ENCODE measurements around the gene CPSF4L. TPM values are rescaled to one million over a fixed set of nuclear protein-coding genes. Genes with fewer than 3 reads are reported as not detected.
A peak's percentile ranks its signal among the peaks of the same experiment; 100 is the strongest.

The CPSF4L gene
- total and polyA plus RNA-seq, 2 of the 13 experiments (the other 11 are each of a cell fraction or from before 2014, with no cell fraction given) = 0.73 to 1.6 TPM

DNA sequence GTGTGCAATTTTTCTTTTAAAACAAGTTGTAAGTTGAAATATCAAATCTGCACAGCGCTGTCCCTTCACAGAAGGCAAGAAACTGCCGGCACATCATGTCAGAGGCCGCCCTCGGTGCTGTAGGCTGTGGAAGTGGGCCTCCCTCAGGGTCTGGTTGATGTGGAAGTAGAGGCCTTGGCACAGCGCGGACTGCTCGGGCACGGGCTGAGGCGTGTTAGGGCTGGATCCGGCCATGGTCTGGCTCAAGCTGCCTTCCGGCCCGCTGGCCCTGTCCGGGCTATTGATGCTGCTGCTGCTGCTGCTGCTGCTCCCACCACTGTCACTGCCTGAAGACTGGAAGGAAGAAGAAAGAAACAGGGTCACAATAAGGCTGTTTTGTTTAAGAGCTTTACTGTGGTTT, 52.2 kb downstream of the CPSF4L start (continued):
- TF ChIP-seq JUN (CRISPR knock-in tag; IDR thresholded peaks at IDR 0.05) = no peak
- TF ChIP-seq HNF1B (CRISPR knock-in tag; IDR thresholded peaks at IDR 0.05) = no peak

DNA sequence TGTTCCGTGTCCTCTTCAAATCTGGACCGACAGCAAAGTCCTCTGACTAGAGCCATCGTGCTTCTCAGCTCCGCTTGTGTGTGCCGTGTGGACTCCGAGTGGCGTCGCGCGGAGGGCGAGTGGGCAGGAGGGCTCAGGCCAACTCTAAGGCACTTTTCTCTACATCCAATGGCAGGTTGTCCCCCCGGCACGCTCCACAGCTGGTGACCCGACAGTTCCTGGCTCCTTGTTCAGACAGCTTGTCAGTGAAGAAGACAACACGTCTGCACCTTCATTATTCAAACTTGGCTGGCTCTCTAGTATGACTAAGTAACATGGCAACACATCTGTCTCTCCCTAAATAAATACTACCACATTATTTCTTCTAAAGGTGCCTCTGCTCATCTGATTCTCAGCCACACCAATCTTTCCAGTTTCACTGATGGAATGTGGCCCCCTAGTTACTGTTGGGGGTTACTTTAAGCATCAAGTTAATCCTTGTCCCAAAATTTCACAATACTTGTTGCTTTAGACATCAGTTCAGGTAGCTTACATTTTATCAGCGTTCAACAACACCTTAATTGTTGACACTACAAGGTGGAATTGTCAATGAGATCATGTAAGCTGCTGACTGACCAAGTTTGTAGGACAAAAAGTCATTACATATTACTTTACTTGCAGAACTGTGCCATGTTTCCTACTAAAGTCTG, 53.4 kb downstream of the CPSF4L start:
- WGBS (ENCODE audit: low lambda C conversion rate) = 96% methylated on average over 16 of the region's 16 CpGs
- H3K36me3 ChIP-seq (replicated peaks in 1 of 2; ENCODE audit: control insufficient read depth in 1 of 2, insufficient read depth in 2 of 2, low read length in 2 of 2) = peaks cover 20 to 44% of the 10 kb centered on the region in 2 experiments

More for the DNA sequence above, 53.4 kb downstream of the CPSF4L start:
- Histone ChIP-seq H2AFZ (ENCODE audit: low read length) (no peak overlapping the region), H3K27me3 (ENCODE audit: control insufficient read depth in 1 of 2, insufficient read depth in 2 of 2, low read length in 2 of 2) (no peaks in the 10 kb centered on the region), H3K9ac (ENCODE audit: insufficient read depth, low read depth, low read length) (no peak overlapping the region), H4K20me1 (ENCODE audit: insufficient read depth, low read length) (no peaks in the 10 kb centered on the region), H3K4me3 (replicated peaks in 1 of 3; ENCODE audit: insufficient read depth in 1 of 3, low read depth in 2 of 3, low read length in 3 of 3) (no peak overlapping the region), H3K9me3 (ENCODE audit: low read length) (no peaks in the 10 kb centered on the region), H3K79me2 (ENCODE audit: insufficient read depth, low read length) (no peaks in the 10 kb centered on the region), H3K4me2 (ENCODE audit: low read depth, low read length) (no peak overlapping the region), H3K4me1 (ENCODE audit: insufficient read depth, low read length) (peaks cover 37% of the 10 kb centered on the region), H3K27ac (ENCODE audit: extremely low read length, insufficient read depth, low read length) (no peak overlapping the region)
- BruUV-seq (replicated peaks) = no TSS peak
- ChIA-PET CTCF (ENCODE audit: low intra/inter-chr PET ratio, low total read pairs) (no interaction called here), POLR2A (no interaction called here)
- DNase-seq (ENCODE audit: low spot score) (no peak), FAIRE-seq (no peak), ATAC-seq (no peak)
- intact Hi-C loops (cut with micrococcal nuclease; ENCODE audit: unreplicated experiment) = no loop called here
- in situ Hi-C loops (cut with HindIII; ENCODE audit: extremely low pct_ligation_motif_present, low pct_unique_long_range_greater_than_20kb) = no loop called here
- TF ChIP-seq NRL (CRISPR knock-in tag; IDR thresholded peaks at IDR 0.05; ENCODE audit: borderline replicate concordance) (0 out of 2 replicates have a peak, but pooled peaks have one; percentile 30), ZBTB49 (CRISPR knock-in tag; IDR thresholded peaks at IDR 0.05; ENCODE audit: borderline replicate concordance) (no peak), AGO2 (optimal IDR thresholded peaks at IDR 0.05; ENCODE audit: low read depth, low read length) (peak; percentile 82), POLR2G (IDR thresholded peaks at IDR 0.05; ENCODE audit: low read depth, low read length) (0 out of 2 replicates have a peak, but pooled peaks have one; percentile 9), RBM22 (optimal IDR thresholded peaks at IDR 0.05; ENCODE audit: low read length) (peak; percentile 72), TFDP2 (CRISPR knock-in tag; IDR thresholded peaks at IDR 0.05) (no peak)
- TF ChIP-seq, protein P1, sequence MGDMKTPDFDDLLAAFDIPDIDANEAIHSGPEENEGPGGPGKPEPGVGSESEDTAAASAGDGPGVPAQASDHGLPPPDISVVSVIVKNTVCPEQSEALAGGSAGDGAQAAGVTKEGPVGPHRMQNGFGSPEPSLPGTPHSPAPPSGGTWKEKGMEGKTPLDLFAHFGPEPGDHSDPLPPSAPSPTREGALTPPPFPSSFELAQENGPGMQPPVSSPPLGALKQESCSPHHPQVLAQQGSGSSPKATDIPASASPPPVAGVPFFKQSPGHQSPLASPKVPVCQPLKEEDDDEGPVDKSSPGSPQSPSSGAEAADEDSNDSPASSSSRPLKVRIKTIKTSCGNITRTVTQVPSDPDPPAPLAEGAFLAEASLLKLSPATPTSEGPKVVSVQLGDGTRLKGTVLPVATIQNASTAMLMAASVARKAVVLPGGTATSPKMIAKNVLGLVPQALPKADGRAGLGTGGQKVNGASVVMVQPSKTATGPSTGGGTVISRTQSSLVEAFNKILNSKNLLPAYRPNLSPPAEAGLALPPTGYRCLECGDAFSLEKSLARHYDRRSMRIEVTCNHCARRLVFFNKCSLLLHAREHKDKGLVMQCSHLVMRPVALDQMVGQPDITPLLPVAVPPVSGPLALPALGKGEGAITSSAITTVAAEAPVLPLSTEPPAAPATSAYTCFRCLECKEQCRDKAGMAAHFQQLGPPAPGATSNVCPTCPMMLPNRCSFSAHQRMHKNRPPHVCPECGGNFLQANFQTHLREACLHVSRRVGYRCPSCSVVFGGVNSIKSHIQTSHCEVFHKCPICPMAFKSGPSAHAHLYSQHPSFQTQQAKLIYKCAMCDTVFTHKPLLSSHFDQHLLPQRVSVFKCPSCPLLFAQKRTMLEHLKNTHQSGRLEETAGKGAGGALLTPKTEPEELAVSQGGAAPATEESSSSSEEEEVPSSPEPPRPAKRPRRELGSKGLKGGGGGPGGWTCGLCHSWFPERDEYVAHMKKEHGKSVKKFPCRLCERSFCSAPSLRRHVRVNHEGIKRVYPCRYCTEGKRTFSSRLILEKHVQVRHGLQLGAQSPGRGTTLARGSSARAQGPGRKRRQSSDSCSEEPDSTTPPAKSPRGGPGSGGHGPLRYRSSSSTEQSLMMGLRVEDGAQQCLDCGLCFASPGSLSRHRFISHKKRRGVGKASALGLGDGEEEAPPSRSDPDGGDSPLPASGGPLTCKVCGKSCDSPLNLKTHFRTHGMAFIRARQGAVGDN (CRISPR knock-in tag; IDR thresholded peaks at IDR 0.05) = peak; percentile 30

Measured in HepG2 (cell line).